CD4-positive, CD25-positive, alpha-beta regulatory T cell (primary cell): ENCODE data around the gene ABCA8. TPM values are rescaled to one million over a fixed set of nuclear protein-coding genes. Genes with fewer than 3 reads are reported as not detected.
"Not testable (repeated sequence)": the region's sequence is repeated elsewhere in the genome, so short reads cannot be mapped to it uniquely, and the experiment has no call there.

Experiments
- ATAC-seq, 2 donors: fragments of 150-1000 bp; cut with Tn5 transposase; one replicate each; pipeline ENCODE4 v1.10.0; 2021; ENCODE audit warnings: low read depth in 2 of 2, moderate number of reproducible peaks in 2 of 2, moderate library complexity in 1 of 2
- DNase-seq, 3 donors: peaks; one replicate each; pipeline versions ENCODE4 v3.0.0 to v3.0.0-alpha.2; 2012 to 2022; ENCODE audit warnings: mixed read lengths in 1 of 3
- H3K27ac ChIP-seq: one replicate; pipeline ENCODE4 v1.7.0; 2013; ENCODE audit warnings: mild to moderate bottlenecking, low read length; ENCODE audit not compliant: insufficient read depth, poor library complexity, severe bottlenecking
- H3K27me3 ChIP-seq: one replicate; pipeline ENCODE4 v1.7.0; 2013; ENCODE audit warnings: low read length; ENCODE audit not compliant: control insufficient read depth, insufficient read depth
- H3K36me3 ChIP-seq: one replicate; pipeline ENCODE4 v1.7.0; 2013; ENCODE audit warnings: mild to moderate bottlenecking, low read length, moderate library complexity; ENCODE audit not compliant: control insufficient read depth, insufficient read depth
- H3K4me1 ChIP-seq: 2 replicates; pipeline ENCODE4 v1.7.0; 2013; ENCODE audit warnings: mild to moderate bottlenecking, low read length; ENCODE audit not compliant: insufficient read depth, control insufficient read depth, poor library complexity, severe bottlenecking
- H3K4me3 ChIP-seq: one replicate; pipeline ENCODE4 v1.7.0; 2013; ENCODE audit warnings: low read depth, mild to moderate bottlenecking, low read length, moderate library complexity
- H3K9me3 ChIP-seq, 2 experiments: 1 replicate in 1 of 2; 2 replicates in 1 of 2; pipeline ENCODE4 v1.7.0; 2013; ENCODE audit warnings: low read length in 2 of 2, mild to moderate bottlenecking in 1 of 2, moderate library complexity in 1 of 2; ENCODE audit not compliant: control insufficient read depth in 2 of 2
- H3K27ac Mint-ChIP-seq, 3 donors: one replicate each; pipeline ENCODE4 v1.8.0; 2020 to 2022; ENCODE audit warnings: mild to moderate bottlenecking in 3 of 3, mixed read lengths in 3 of 3, moderate library complexity in 2 of 3
- H3K27me3 Mint-ChIP-seq: one replicate; pipeline ENCODE4 v1.8.0; 2022; ENCODE audit warnings: mild to moderate bottlenecking, mixed read lengths
- H3K36me3 Mint-ChIP-seq: one replicate; pipeline ENCODE4 v1.8.0; 2020; ENCODE audit warnings: mixed read lengths
- H3K4me1 Mint-ChIP-seq, 4 donors: one replicate each; pipeline ENCODE4 v1.8.0; 2020 to 2022; ENCODE audit warnings: mixed read lengths in 4 of 4, mild to moderate bottlenecking in 1 of 4
- H3K4me3 Mint-ChIP-seq, 4 donors: one replicate each; pipeline ENCODE4 v1.8.0; 2020 to 2022; ENCODE audit warnings: mild to moderate bottlenecking in 4 of 4, mixed read lengths in 4 of 4, moderate library complexity in 3 of 4
- H3K9me3 Mint-ChIP-seq, 7 donors: one replicate each; pipeline ENCODE4 v1.8.0; 2020 to 2022; ENCODE audit warnings: mixed read lengths in 7 of 7, mild to moderate bottlenecking in 3 of 7, moderate library complexity in 2 of 7
- polyA plus RNA-seq, 4 donors: library from polyadenylated mRNA; unstranded; fragments of 300-500 nt; fragmentation: Illumina TruSeq; gene quantifications; one replicate each; pipeline ENCODE4 v1.2.3, GENCODE V29; 2021
- total RNA-seq: library from RNA; stranded (reverse); gene quantifications from one replicate; pipeline ENCODE4 v1.2.3, GENCODE V29; 2022

Gene ABCA8
- total and polyA plus RNA-seq, 5 donors from 2014 or later = not detected

DNA sequence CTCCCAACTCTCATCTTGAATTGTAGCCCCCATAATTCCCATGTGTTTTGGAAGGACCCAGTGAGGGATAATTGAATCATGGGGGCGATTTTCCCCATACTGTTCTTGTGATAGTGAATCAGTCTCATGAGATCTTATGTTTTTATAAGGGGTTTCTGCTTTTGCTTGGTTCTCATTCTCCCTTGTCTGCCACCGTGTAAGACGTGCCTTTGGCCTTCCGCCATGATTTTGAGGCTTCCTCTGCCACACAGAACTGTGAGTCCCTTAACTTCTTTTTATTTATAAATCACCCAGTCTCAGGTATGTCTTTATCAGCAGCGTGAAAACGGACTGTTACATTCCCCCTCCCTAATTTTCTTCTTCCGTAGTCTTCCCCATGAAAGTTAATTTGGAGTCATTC is 124.0 kb downstream of the ABCA8 start:
- no peaks in the 10 kb centered on the region for H3K4me1 ChIP-seq
- Mint-ChIP-seq H3K36me3 (no peaks in the 10 kb centered on the region), H3K4me3 (no peak overlapping the region), H3K27me3 (peaks cover 12% of the 10 kb centered on the region), H3K9me3 (peaks cover 0 to 3% (median 0%) of the 10 kb centered on the region in 7 donors), H3K4me1 (no peaks in the 10 kb centered on the region), H3K27ac (no peak overlapping the region)
- DNase-seq (no peak), ATAC-seq (no peak)
- no peak overlapping the region for H3K27ac ChIP-seq
- no peaks in the 10 kb centered on the region for H3K27me3 ChIP-seq
- H3K36me3 ChIP-seq = no peaks in the 10 kb centered on the region
- no peaks in the 10 kb centered on the region for H3K9me3 ChIP-seq
- no peak overlapping the region for H3K4me3 ChIP-seq

DNA sequence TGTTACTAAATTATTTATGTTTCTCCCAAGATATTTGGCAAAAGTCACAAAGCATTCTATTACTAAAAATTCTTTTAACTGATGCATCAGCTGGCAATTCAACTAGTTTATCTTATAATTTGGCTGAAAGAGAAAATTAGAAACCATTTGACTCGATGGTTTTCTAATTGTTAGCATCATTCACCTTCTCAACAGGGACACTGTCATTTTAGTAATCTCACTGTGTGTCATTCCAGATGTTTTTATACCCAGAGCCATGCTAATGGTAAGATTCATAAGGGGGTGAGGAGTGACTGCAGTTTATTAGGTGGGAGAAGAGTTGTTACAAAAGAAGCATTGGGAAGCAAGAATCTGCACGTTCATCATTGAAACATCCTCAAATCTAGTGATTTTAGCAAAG is 124.9 kb downstream of the ABCA8 start:
- H3K27ac ChIP-seq = no peak overlapping the region
- H3K4me3 Mint-ChIP-seq = no peak overlapping the region
- no peak overlapping the region for H3K4me3 ChIP-seq
- ATAC-seq (no peak), DNase-seq (no peak)
- H3K27me3 Mint-ChIP-seq = peaks cover 12% of the 10 kb centered on the region
- H3K4me1 Mint-ChIP-seq = no peaks in the 10 kb centered on the region
- H3K27ac Mint-ChIP-seq = no peak overlapping the region
- H3K4me1 ChIP-seq = no peaks in the 10 kb centered on the region
- no peaks in the 10 kb centered on the region for H3K9me3 ChIP-seq
- H3K9me3 Mint-ChIP-seq = peaks cover 0 to 3% (median 0%) of the 10 kb centered on the region in 7 donors
- no peaks in the 10 kb centered on the region for H3K27me3 ChIP-seq
- H3K36me3 ChIP-seq = no peaks in the 10 kb centered on the region
- no peaks in the 10 kb centered on the region for H3K36me3 Mint-ChIP-seq

DNA sequence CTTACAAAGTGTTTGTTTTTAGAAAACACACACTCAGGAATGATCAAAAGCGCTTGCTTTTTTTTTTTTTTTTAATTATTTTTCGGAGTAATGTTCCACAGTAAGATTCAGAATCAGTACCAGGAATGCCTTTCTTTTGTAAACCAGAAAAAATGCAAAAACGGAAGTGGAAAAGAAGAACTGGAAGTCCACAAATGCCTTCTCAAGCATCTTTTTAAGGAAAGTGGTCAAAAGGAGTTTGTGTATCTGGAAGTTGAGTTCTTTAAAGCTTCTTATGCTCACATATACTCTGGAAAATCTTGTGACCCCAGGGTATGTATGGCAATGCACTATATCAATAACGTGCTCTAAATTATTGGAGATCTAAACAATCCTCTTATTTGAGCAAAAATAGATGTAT is 126.0 kb downstream of the ABCA8 start:
- Histone ChIP-seq H3K36me3 (no peaks in the 10 kb centered on the region), H3K27me3 (no peaks in the 10 kb centered on the region), H3K4me1 (no peaks in the 10 kb centered on the region), H3K9me3 (no peaks in the 10 kb centered on the region), H3K27ac (no peak overlapping the region), H3K4me3 (no peak overlapping the region)
- Mint-ChIP-seq H3K9me3 (peaks cover 0 to 2% (median 0%) of the 10 kb centered on the region in 7 donors), H3K36me3 (no peaks in the 10 kb centered on the region), H3K4me1 (no peaks in the 10 kb centered on the region), H3K27me3 (peaks cover 12% of the 10 kb centered on the region), H3K4me3 (no peak overlapping the region), H3K27ac (no peak overlapping the region)
- no peak for ATAC-seq
- DNase-seq = no peak

DNA sequence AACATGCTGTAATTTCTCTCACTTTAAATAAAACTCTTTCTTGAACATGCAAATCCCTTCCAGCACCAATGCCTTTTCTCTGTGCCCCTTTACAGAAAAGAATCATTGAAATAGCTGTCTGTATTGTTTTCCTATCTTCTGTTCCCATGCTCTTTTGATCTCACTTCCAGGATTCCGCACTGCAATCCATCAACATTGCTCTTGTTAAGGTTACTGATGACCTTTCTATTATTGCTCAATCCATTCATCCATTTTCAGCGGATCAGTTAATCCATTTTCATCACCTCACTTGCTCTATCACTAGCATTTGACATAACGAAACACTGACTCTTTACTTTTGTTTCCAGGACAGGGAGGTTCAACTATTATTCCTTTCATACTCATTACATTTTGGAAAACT is 130.5 kb downstream of the ABCA8 start:
- Mint-ChIP-seq H3K4me1 (no peaks in the 10 kb centered on the region), H3K36me3 (no peaks in the 10 kb centered on the region), H3K27ac (no peak overlapping the region), H3K27me3 (peaks cover 5% of the 10 kb centered on the region), H3K4me3 (no peak overlapping the region), H3K9me3 (peaks cover 0 to 1% (median 0%) of the 10 kb centered on the region in 7 donors)
- Histone ChIP-seq H3K9me3 (no peaks in the 10 kb centered on the region), H3K4me3 (no peak overlapping the region), H3K27me3 (no peaks in the 10 kb centered on the region), H3K4me1 (no peaks in the 10 kb centered on the region), H3K36me3 (no peaks in the 10 kb centered on the region), H3K27ac (no peak overlapping the region)
- DNase-seq (no peak), ATAC-seq (no peak)

DNA sequence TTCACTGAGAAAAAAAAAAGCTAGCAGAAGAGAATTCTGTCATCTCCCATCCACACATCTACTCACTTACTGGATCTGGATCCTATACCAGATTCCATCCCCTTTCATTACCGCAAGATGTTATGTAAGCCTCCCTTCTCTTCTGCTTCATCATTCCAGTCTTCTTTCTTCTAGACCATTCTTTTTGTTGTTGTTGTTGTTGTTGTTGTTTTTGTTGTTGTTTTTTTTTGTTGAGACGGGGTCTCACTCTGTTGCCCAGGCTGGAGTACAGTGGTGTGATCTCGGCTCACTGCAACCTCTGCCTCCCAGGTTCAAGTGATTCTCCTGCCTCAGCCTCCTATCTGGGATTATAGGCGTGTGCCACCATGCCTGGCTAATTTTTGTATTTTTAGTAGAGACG is 131.0 kb downstream of the ABCA8 start:
- H3K27ac ChIP-seq, H3K27me3 ChIP-seq, H3K27ac Mint-ChIP-seq, H3K4me1 ChIP-seq, H3K4me3 Mint-ChIP-seq, ATAC-seq, H3K36me3 Mint-ChIP-seq, H3K27me3 Mint-ChIP-seq, H3K4me3 ChIP-seq, DNase-seq, H3K9me3 Mint-ChIP-seq, H3K9me3 ChIP-seq, H3K4me1 Mint-ChIP-seq, H3K36me3 ChIP-seq: not testable (repeated sequence)

DNA sequence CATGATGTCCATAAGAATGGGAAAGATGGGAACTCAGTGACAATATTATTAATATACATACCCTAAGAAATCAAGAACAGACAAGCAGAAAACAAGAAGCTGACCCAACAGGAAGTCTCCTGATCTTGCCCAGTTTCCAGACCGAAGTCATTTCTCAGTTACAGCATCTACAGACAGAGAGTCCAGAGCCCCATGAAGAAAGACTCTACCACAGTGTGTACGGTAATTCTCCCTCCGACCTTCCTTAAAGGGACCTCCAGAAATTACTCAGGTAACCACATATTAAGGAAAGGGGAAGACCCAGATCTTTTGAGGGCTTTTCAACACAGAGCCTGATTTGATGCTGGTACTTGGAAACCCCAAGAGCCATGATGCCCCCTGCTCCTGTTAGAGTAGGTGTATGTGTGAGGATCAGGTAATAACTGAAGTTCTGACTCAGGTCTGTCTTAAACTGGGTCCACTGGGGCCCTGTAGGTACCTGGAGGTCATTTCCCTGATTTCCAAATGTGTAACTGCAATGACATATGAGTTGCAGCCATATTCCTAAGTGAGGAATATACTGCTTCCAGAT is 132.4 kb downstream of the ABCA8 start:
- Histone ChIP-seq H3K4me3 (no peak overlapping the region), H3K36me3 (no peaks in the 10 kb centered on the region), H3K27ac (no peak overlapping the region), H3K4me1 (no peaks in the 10 kb centered on the region), H3K9me3 (no peaks in the 10 kb centered on the region), H3K27me3 (no peaks in the 10 kb centered on the region)
- no peak for DNase-seq
- no peaks in the 10 kb centered on the region for H3K36me3 Mint-ChIP-seq
- peaks cover 4% of the 10 kb centered on the region for H3K27me3 Mint-ChIP-seq
- no peak overlapping the region for H3K4me3 Mint-ChIP-seq
- H3K9me3 Mint-ChIP-seq = peaks cover 0 to 1% (median 0%) of the 10 kb centered on the region in 7 donors
- no peak for ATAC-seq
- no peaks in the 10 kb centered on the region for H3K4me1 Mint-ChIP-seq
- no peak overlapping the region for H3K27ac Mint-ChIP-seq

DNA sequence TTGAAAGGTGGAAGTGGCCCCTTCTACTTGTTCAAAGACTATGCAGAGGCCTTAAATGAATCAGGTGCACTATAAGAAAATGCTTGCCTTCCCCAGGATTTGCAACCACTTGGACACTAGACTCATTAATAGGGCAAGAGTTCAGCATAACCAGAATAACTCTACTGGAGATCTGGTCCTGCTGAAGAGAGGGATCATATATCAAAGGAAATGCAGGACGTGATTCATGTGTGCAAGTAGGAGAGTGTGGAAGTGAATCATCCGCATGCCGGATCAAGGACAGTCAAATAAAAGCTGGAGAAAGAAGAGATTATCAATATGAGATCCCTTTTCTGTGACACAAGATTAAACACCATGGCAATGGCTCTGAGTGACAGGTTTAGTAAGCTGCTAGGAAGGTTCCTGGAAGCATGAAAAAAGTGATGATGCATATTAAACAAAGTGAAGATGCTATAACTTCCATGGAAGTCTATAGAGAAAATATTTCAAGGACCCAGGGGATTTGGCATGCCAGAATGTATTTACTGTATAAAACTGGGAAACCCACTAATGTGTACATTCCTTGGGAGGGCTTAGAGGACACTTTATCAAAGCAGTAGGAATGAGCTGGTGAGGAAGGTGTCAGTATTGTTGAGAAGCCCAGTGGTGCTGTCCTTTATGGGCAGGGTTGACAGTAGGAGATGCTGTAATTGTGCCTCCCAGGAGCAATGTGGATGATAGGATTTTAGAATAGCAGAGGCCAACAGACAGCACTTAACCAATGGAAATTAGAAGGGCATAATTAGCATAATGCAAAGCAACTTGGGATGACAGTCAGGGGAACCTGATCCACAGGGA is 133.1 kb downstream of the ABCA8 start:
- Mint-ChIP-seq H3K4me3 (no peak overlapping the region), H3K36me3 (no peaks in the 10 kb centered on the region), H3K27me3 (peaks cover 4% of the 10 kb centered on the region), H3K4me1 (no peaks in the 10 kb centered on the region), H3K9me3 (peaks cover 0 to 1% (median 0%) of the 10 kb centered on the region in 7 donors), H3K27ac (no peak overlapping the region)
- ATAC-seq (no peak), DNase-seq (no peak)
- Histone ChIP-seq H3K4me1 (no peaks in the 10 kb centered on the region), H3K9me3 (no peaks in the 10 kb centered on the region), H3K27me3 (no peaks in the 10 kb centered on the region), H3K27ac (no peak overlapping the region), H3K4me3 (no peak overlapping the region), H3K36me3 (no peaks in the 10 kb centered on the region)
